HG03159 (cell line): ENCODE measurements around the gene CCDC43.
"Not testable (repeated sequence)": the region's sequence is repeated elsewhere in the genome, so short reads cannot be mapped to it uniquely, and the experiment has no call there.

Experiments used
- ATAC-seq: cut with Tn5 transposase; IDR thresholded peaks from one replicate; pipeline ENCODE4 v1.9.1; 2021; ENCODE audit warnings: mild to moderate bottlenecking, moderate library complexity; ENCODE audit not compliant: unreplicated experiment

Gene CCDC43

DNA sequence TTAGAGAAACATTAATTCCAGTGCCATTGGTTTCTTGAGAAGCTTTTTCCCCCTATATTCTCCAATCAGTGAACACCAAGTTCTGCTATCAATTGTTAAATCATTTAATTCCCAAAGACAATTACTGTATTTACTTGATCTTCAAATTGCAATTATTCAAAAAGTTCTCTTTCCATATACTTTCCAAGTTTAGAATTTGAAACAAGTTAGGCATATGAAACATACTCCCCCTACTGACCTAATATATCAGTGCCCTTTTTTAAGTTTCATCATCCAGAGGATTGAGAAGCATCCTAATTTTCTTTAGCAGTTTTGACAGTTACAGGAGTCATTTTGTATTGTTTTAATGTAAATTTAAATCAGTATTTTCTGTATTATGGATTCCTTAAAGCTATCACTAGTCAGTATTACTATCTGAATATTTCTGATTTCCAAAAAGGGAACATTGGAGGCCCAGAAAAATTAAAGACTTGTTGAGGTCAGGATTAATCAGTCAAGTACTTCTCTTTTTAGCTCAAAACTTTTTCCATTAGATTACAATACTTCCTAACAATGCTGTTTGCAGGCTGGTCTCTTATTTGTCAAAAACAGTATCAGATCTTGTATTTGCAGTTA is 17.0 kb downstream of the CCDC43 start:
- ATAC-seq: no peak

GRCh38 chr17:44666006-44666405 is 23.6 kb downstream of the CCDC43 start:
- no peak for ATAC-seq

- ATAC-seq: no peak
These were observed 24.7 kb downstream of the CCDC43 start for GRCh38 chr17:44664867-44665266.

DNA sequence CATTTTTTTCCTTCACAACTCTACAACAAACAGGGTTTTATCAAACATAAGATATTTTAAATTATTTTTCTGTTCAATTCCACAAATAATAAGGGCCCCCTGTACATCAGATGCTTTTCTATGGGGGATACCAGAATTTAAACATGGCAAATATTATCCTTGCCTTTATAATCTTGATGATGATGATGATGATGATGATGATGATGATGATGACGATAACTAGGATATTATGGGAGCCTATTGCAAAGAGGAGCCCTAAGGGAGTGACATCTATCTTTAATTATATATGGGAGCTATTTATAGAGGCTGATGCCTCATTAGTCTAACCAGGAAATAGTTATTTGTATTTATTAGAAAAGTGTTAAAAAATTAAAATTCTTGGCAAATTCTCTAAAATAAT is 26.5 kb downstream of the CCDC43 start:
- no peak for ATAC-seq

- no peak for ATAC-seq
These were observed 27.7 kb downstream of the CCDC43 start for GRCh38 chr17:44661835-44662234.

DNA sequence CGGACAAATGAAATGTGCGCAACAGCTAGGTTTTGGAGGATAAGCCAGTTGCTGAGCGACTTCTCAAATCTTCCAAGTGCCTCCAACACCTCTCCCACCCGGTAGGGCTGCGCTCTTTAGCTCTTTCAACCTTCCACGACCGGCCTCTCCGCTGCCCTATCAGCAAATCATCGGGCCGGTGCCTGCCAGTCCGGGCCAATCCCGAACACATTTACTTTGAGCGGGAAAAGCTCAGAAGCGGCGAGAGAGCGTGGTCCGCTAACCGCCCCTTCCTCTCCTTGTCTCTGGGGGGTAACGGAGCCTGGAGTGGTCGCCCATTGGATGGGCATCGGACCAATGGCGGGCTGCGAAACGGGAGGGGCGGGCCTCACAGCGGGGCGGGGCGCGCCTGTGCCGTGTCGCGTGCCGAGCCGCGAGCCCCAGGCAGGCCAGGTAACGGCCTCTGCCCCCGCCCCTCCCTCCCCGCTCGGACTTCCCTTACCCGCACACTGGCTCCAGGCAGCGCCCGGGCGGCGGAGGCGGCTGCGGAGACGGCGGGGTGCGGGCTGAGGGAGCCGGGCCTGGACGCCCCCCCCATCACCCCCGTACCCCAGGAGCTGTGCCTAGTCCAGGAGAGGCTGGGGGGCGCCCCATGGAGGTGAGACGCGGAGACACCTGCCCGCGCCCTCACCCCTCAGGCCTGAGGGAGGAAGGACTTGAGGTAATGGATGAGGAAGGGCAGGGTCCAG is 33.4 kb downstream of the CCDC43 start, which contains the start of gene MEIOC:
Gene MEIOC (plus strand): TSS at position 486 of the 728 bp plus-strand sequence. CDS start 146 bp downstream, at position 632.
- ATAC-seq: no peak

- ATAC-seq: no peak
These were observed 35.6 kb downstream of the CCDC43 start for GRCh38 chr17:44653954-44654353.

GRCh38 chr17:44653384-44653783 is 36.2 kb downstream of the CCDC43 start:
- ATAC-seq: no peak

DNA sequence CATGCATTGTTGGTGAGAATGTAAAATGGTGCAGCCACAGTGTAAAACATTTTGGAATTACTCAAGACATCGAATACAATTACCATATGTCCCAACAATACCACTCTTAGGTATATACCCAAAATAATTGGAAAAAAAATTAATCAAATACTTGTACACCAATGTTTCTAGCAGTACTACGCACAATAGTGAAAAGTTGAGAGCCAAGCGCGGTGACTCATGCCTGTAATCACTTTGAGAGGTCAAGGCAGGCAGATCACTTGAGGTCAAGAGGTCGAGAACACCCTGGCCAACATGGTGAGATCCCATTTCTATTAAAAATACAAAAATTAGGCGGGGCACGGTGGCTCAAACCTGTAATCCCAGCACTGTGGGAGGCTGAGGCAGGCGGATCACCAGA is 36.8 kb downstream of the CCDC43 start:
- ATAC-seq: no peak

GRCh38 chr17:44651228-44651627 is 38.3 kb downstream of the CCDC43 start:
- ATAC-seq: no peak

- no peak for ATAC-seq
These were observed 40.6 kb downstream of the CCDC43 start for GRCh38 chr17:44648963-44649362.

- ATAC-seq: no peak
These were observed 41.8 kb downstream of the CCDC43 start for GRCh38 chr17:44647736-44648135.

DNA sequence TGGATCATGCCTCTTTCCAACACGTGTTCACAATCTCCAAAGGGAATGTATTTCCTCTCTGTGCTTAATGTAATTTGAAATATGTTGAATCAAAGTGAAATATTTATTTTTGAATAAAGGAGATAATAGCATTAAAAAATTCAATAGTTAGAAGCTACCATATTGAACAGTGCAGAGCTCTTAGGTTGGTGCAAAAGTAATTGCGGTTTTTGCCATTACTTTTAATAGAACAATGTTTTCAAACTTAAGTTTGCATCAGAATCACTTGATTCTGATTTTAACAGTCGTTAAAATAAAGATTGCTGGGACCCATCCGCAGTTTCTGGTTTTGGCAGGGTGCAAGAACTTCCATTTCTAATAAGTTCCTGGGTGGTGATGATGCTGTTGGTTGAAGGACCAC is 43.3 kb downstream of the CCDC43 start:
- no peak for ATAC-seq

GRCh38 chr17:44645341-44645740 is 44.2 kb downstream of the CCDC43 start:
- no peak for ATAC-seq

GRCh38 chr17:44642834-44643233 is 46.7 kb downstream of the CCDC43 start:
- no peak for ATAC-seq

DNA sequence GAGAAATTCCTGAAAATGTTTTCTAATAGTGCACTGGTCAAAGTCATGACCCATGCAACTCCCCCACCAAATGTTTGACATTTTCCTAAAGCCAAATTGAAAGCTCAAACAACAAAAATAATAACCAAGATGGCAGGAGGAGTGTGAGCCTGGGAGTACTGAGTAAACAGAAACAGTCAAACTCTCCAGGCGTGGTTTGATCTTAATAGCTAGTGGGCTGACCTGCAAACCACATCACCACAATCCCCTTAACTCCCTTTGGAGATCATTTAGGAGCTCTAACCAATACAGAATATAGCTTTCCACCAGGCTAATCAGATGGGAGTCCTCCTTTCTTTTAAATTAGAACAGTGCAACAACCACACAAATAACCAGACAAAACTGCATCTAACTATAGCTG is 52.5 kb downstream of the CCDC43 start:
- no peak for ATAC-seq

GRCh38 chr17:44636562-44636961 is 53.0 kb downstream of the CCDC43 start:
- no peak for ATAC-seq

DNA sequence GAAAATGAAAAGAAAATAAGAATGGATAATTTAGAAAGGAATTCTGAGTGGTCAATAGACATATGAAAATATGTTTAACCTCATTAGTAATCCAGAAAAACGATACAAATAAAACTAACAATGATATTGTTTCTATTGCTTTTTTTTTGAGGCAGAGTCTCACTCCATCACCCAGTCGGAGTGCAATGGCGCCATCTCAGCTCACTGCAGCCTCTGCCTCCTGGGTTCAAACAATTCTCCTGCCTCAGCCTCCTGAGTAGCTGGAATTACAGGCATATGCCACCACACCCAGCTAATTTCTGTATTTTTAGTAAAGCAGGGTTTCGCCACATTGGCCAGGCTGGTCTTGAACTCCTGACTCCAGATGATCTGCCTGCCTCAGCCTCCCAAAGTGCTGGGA is 55.2 kb downstream of the CCDC43 start:
- ATAC-seq: not testable (repeated sequence)

GRCh38 chr17:44633998-44634397 is 55.6 kb downstream of the CCDC43 start:
- ATAC-seq: no peak

DNA sequence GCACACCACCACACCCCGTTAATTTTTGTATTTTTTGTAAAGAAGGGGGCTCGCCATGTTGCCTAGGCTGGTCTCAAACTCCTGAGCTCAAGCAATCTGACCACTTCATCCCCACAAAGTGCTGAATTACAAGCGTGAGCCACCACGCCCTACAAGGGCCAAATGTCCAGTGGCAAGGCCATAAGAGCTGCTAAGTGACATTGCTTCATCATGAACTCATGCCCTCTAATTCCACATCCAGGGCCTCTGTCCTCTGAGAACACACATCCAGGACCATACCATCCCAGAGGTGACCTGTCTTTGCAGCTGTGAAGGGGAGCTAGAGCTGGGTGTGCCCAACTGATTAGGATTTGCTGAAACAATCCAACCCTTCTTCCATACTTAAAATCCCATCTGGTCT is 58.9 kb downstream of the CCDC43 start:
- ATAC-seq: no peak

- ATAC-seq: no peak
These were observed 60.3 kb downstream of the CCDC43 start for GRCh38 chr17:44629314-44629713.
